Pons (tissue), 1 donor: ENCODE results near the gene SCRG1.

Source experiments
- DNase-seq: peaks from one replicate; pipeline ENCODE4 v3.0.0-alpha.2; 2016; ENCODE audit warnings: low spot score

SCRG1 gene

GRCh38 chr4:173411106-173411693 is 12.3 kb upstream of the SCRG1 start:
- no peak for DNase-seq

GRCh38 chr4:173410079-173410478 is 11.2 kb upstream of the SCRG1 start:
- peak; percentile 97 for DNase-seq

GRCh38 chr4:173405840-173406606 is 7.1 kb upstream of the SCRG1 start:
- DNase-seq: no peak

GRCh38 chr4:173404296-173404865 is 5.5 kb upstream of the SCRG1 start:
- DNase-seq: no peak

- DNase-seq: no peak
Measured at GRCh38 chr4:173403051-173403450, 4.1 kb upstream of the SCRG1 start.

- DNase-seq: no peak
Measured at GRCh38 chr4:173401063-173401462, 2.1 kb upstream of the SCRG1 start.

- peak; percentile 79 for DNase-seq
Measured at GRCh38 chr4:173398220-173398619, 696 bp downstream of the SCRG1 start.

- peak; percentile 55 for DNase-seq
Measured at GRCh38 chr4:173397604-173398003, 1.3 kb downstream of the SCRG1 start.

- DNase-seq: no peak
Measured at GRCh38 chr4:173391701-173392100, 7.2 kb downstream of the SCRG1 start.

GRCh38 chr4:173386751-173387150 is 12.2 kb downstream of the SCRG1 start:
- DNase-seq: no peak

GRCh38 chr4:173382349-173382748 is 16.6 kb downstream of the SCRG1 start:
- DNase-seq: no peak

GRCh38 chr4:173381610-173382009 is 17.3 kb downstream of the SCRG1 start:
- DNase-seq: peak; percentile 26

GRCh38 chr4:173380987-173381386 is 17.9 kb downstream of the SCRG1 start:
- no peak for DNase-seq

GRCh38 chr4:173379929-173380328 is 19.0 kb downstream of the SCRG1 start:
- no peak for DNase-seq

- DNase-seq: no peak
Measured at GRCh38 chr4:173374588-173374987, 24.3 kb downstream of the SCRG1 start.

- peak; percentile 85 for DNase-seq
Measured at GRCh38 chr4:173371292-173372192, 27.4 kb downstream of the SCRG1 start.

- DNase-seq: peak; percentile 97
Measured at GRCh38 chr4:173370477-173371291, 28.2 kb downstream of the SCRG1 start, which contains the start of gene SAP30. SAP30 (plus strand) TSS chr4:173370954; CDS start chr4:173371183, 229 bp downstream.

- no peak for DNase-seq
Measured at GRCh38 chr4:173370130-173370476, 28.8 kb downstream of the SCRG1 start.

- DNase-seq: peak; percentile 24
Measured at GRCh38 chr4:173367946-173368345, 31.0 kb downstream of the SCRG1 start.

GRCh38 chr4:173367285-173367684 is 31.6 kb downstream of the SCRG1 start:
- DNase-seq: peak; percentile 28

- no peak for DNase-seq
Measured at GRCh38 chr4:173365359-173365996, 33.4 kb downstream of the SCRG1 start.
